RWPE1 (cell line): ENCODE data around the gene WASL.
"Not testable (repeated sequence)": the region's sequence is repeated elsewhere in the genome, so short reads cannot be mapped to it uniquely, and the experiment has no call there.

Experiments
- CTCF ChIA-PET: fragments of 350-600 bp; sonication (Branson Sonifier 250); formaldehyde crosslinking; extraction: SDS; loops from one replicate; lab custom pipeline; 2021; lab: Yijun Ruan, JAX
- POLR2A ChIA-PET: fragments of 400-600 bp; formaldehyde crosslinking; extraction: SDS; loops from one replicate; lab custom pipeline; 2020; ENCODE audit warnings: antibody characterized with exemption; ENCODE audit not compliant: low non-redundant PET; lab: Yijun Ruan, JAX
- DNase-seq: peaks from one replicate; pipeline ENCODE4 v3.0.0; 2012; ENCODE audit warnings: low spot score
- H3K27ac ChIP-seq: fragments of 450-650 bp; 2 replicates; pipeline ENCODE4 v1.5.1; 2017
- CTCF ChIP-seq: fragments of 450-650 bp; conservative IDR thresholded peaks from 2 replicates; pipeline ENCODE4 v1.5.1; 2017; ENCODE audit warnings: low read depth, mild to moderate bottlenecking

Gene WASL

DNA sequence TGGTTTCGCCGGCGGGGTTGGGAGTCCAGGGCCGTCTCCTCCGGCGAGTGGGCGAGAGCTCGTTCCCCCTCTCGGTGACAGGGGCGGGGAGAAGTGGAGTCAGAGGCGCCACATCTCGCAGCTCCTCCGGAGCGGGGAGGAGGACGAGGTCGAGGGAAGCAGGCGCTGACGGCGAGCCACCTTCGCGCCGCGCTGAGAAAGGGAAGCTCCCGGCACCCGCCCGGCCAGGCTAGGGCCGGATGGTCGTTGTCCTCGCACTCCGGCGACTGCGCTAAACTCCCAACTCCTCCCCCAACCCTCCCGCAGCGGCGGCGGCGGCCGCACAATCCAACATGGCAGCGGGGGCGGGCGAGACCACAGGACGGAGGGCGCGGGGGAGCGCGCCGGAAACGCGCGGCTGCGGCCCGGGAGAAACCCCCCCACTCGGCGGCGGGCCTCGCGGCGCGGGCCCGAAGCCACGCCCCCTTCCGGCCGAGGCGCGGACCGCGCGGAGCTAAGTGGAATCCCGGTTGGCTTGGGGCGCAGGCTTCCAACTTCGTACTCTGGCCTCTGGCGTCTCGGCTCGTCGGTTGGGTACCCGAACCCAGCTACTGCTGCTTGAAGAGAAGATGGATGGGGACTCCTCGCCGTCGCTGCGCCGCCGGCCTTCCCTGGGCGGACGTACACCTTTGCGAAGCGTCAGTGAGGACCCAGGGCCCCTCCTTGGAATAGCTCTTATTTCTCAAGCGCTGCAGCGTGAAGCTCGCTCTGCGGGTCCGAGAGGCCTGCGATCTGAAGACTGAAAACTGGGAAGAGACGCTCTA, at the start of gene WASL:
Gene WASL, minus strand, starts transcription at position 270 of the 803 bp plus-strand sequence. Its CDS starts 269 bp downstream, at position 1.
- no peak for TF ChIP-seq CTCF
- ChIA-PET POLR2A (interaction anchor here (0.8 to 1.1 kb wide), 4 partner anchors 9 to 21 kb away, joined by 3 to 7 read pairs (median 5); no protein-coding TSS in a partner anchor), CTCF (interaction anchor here (0.9 to 1.1 kb wide), 5 partner anchors 21 to 74 kb away, joined by 3 to 5 read pairs (median 4); no protein-coding TSS in a partner anchor)
- H3K27ac ChIP-seq, result peak within 1 kb of the TSS; percentile 100
- DNase-seq, result peak; percentile 87

DNA sequence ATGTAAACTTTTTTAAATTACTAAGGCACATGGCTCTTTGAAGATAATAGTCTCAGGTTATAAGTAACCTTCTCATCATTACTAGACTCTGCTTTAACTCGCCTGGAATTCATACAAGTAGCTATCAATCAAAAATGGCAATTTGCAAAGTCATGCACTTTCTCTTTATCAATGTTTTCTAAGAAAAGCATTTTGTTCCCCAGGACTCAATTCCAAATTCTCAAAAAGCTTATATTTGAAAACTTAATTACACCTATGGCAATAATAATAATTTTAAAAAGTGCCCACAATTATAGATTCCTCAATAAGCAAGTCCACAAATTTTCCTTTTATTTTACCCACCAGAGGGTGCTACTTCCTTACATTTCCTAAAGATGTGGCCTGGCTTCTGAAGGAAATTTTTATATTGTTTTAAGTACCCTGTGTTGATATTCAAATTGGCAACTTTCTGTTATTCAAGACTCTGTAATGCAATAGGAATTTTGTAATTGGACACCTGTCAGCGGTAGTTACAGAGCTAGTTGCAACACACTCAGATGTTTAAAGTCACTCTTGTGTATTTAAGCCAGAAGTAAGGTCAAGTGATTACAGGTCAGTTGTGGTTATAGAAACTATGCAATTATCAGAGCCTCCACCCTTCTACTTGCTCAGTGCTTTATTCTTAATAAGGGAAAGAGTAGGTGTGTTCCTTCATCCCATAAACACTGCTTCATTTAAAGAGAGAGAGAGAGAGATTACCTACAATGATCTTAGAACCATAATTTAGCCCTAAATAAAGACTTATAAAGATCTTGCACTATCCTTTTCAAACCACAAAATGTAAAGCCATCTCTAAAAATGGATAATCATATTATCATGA, 49.1 kb upstream of the WASL start:
- ChIA-PET POLR2A (no interaction called here), CTCF (interaction anchor here (0.6 to 2.7 kb wide), 19 partner anchors 27 to 292 kb away, joined by 3 to 30 read pairs (median 4); partner anchors contain the start of gene WASL)
- TF ChIP-seq CTCF, result peak; percentile 73
- DNase-seq, result peak; percentile 75
- no peak overlapping the region for H3K27ac ChIP-seq

DNA sequence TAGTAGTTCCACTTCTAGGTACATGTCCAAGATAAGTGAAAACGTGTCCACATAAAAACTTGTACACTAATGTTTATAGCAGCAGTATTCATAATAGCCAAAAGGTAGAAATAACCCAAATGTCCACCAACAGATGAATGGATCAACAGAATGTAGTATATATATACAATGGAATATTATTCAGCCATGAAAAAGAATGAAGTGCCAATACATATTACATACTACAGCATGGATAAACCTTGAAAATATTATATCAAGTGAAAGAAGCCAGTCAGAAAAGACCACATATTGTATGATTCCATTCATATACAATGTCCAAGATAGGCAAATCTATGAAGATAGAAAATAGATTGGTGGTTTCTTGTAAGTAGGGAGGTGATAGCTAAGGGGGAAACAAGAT, 47.8 kb upstream of the WASL start:
- no peak for DNase-seq
- ChIA-PET POLR2A (no interaction called here), CTCF (interaction anchor here (0.6 to 2.7 kb wide), 3 partner anchors 61 to 114 kb away, joined by 4 to 30 read pairs (median 4); no protein-coding TSS in a partner anchor)
- no peak overlapping the region for H3K27ac ChIP-seq
- TF ChIP-seq CTCF, result no peak

DNA sequence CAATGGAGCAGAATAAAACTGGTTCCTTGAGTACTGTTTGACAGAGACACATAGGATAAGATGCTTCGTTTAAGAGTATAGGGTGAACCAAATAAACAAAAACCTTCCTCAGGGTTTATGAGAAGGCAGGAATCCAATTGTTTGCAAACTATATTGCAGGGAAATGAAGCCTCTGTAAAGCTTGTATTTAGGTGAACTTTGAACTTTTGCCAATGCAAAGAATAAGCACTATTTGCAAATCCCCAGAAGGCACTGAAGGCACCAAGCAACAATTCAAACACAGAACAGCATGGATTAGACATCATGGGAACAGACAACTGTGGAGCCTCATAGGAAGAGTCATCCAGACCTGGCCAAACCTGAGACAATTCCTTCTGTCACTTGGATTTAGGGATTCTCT, 47.1 kb upstream of the WASL start:
- DNase-seq, result no peak
- no peak for TF ChIP-seq CTCF
- POLR2A ChIA-PET, result no interaction called here
- CTCF ChIA-PET, result no interaction called here
- H3K27ac ChIP-seq, result no peak overlapping the region

DNA sequence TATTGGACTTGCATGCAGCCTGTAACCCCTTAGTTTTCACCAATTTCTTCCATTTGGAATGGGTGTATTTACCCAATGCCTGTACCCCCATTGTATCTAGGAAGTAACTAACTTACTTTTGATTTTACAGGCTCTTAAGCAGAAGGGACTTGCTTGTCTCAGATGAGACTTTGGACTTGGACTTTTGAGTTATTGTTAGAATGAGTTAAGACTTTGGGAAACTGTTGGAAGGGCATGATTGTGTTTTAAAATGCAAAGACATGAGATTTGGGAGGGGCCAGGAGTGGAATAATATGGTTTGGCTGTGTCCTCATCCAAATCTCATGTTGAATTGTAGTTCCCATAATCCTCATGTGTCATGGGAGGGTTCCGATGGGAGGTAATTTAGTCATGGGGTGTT, 46.3 kb upstream of the WASL start:
- DNase-seq, H3K27ac ChIP-seq, POLR2A ChIA-PET: not testable (repeated sequence)
- CTCF ChIA-PET, result interaction anchor here (0.6 kb wide), 1 partner anchor 78 kb away, joined by 3 read pairs; no protein-coding TSS in a partner anchor

DNA sequence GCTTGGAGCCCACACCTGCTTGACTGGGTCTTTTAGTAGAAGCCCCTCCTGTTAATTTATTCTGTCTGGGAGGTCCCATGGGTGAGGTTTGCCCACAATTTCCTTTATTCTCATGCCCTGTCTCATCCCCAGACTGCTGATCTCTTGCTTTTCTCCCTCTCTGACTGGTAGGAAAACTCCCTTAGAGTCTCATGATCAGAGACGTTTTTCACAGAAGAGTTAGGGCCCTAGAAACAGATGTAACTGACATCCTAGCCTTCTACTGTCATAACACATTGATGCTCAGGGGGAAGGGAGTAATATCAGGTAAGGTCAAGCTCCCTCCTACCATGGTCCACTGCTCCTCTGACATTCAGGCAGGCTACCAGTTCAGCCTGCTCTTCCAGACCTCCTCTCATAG, 43.7 kb upstream of the WASL start:
- CTCF ChIA-PET, result interaction anchor here (0.8 to 1.5 kb wide), 2 partner anchors 73 to 79 kb away, joined by 3 to 4 read pairs; no protein-coding TSS in a partner anchor
- DNase-seq, result no peak
- no peak overlapping the region for H3K27ac ChIP-seq
- TF ChIP-seq CTCF, result no peak
- POLR2A ChIA-PET, result no interaction called here
